ENCODE results near the gene KCNB1.

- TF ChIP-seq REST (IDR thresholded peaks at IDR 0.05): peak; percentile 90
- no peak for TF ChIP-seq CTCF (IDR thresholded peaks at IDR 0.05; ENCODE audit: low read depth, low read length, missing input control)
- peak; percentile 41 to 42 for TF ChIP-seq RAD21 (IDR thresholded peaks at IDR 0.05)
- TF ChIP-seq GABPA (IDR thresholded peaks at IDR 0.05 in 1 of 2, conservative IDR thresholded peaks at IDR 0.05 in 1 of 2): peak in 1 of 2 donors; percentile 72
- peak in 1 of 2 donors; percentile 76 for TF ChIP-seq EGR1 (IDR thresholded peaks at IDR 0.05; ENCODE audit: low read depth in 2 of 2)
- TF ChIP-seq FOXA2 (IDR thresholded peaks at IDR 0.05): peak; percentile 80
- TF ChIP-seq ATF3 (IDR thresholded peaks at IDR 0.05): peak; percentile 53
- peak; percentile 88 to 95 for TF ChIP-seq HNF4A (conservative IDR thresholded peaks at IDR 0.05)
These were observed 7.0 kb downstream of the KCNB1 start for GRCh38 chr20:49475292-49476015.
